Measurements from ENCODE around the gene ERN1.

- TF ChIP-seq POLR2A (IDR thresholded peaks at IDR 0.05) (no peak), CTCF (IDR thresholded peaks at IDR 0.05) (no peak), POLR2AphosphoS5 (IDR thresholded peaks at IDR 0.05) (no peak)
These were observed 133.3 kb downstream of the ERN1 start for GRCh38 chr17:63996430-63997182.

Measured in gastroesophageal sphincter (tissue), 3 donors.